A549 (cell line): ENCODE results near the gene CLEC1A. TPM values are rescaled to one million over a fixed set of nuclear protein-coding genes. Genes with fewer than 3 reads are reported as not detected.

Experiments
- ATAC-seq, 2 experiments: fragments of 200-7000 bp in 1 of 2; fragments of >200 bp in 1 of 2; cut with Nextera tagmentation in 1 of 2; cut with Tn5 transposase in 1 of 2; 3 replicates each; pipeline versions ENCODE4 v1.8.0 to v1.9.1; 2018 to 2020; ENCODE audit warnings: mild to moderate bottlenecking in 1 of 2, moderate library complexity in 1 of 2
- CTCF ChIA-PET: fragments of 300-600 bp; sonication (Branson Sonifier 250); formaldehyde crosslinking; extraction: SDS; loops from one replicate; lab custom pipeline; 2021; ENCODE audit warnings: antibody characterized with exemption, inconsistent platforms; lab: Yijun Ruan, JAX
- POLR2A ChIA-PET: fragments of 350-600 bp; formaldehyde crosslinking; extraction: SDS; loops from one replicate; lab custom pipeline; 2021; ENCODE audit warnings: antibody characterized with exemption, inconsistent platforms; lab: Yijun Ruan, JAX
- DNase-seq, 2 experiments: peaks; one replicate each; pipeline versions ENCODE4 v3.0.0 to v3.0.0-alpha.2; 2011 to 2016; ENCODE audit warnings: low read depth in 1 of 2, low spot score in 1 of 2
- FAIRE-seq: peaks from 2 replicates; lab custom pipeline; 2011; peaks lifted over from hg19 to GRCh38; lab: Jason Lieb, UNC
- H3K27ac ChIP-seq, 2 experiments: fragments of >200 bp; sonication (Bioruptor Twin); formaldehyde crosslinking; 3 replicates each; pipeline ENCODE4 v1.5.1; 2016 to 2017
- H3K4me1 ChIP-seq: fragments of >200 bp; sonication (Bioruptor Twin); formaldehyde crosslinking; 3 replicates; pipeline ENCODE4 v1.6.1; 2016
- H3K4me2 ChIP-seq: fragments of >200 bp; sonication (Bioruptor Twin); formaldehyde crosslinking; 3 replicates; pipeline ENCODE4 v1.6.1; 2016
- H3K4me3 ChIP-seq: fragments of >200 bp; sonication (Bioruptor Twin); formaldehyde crosslinking; 3 replicates; pipeline ENCODE4 v1.5.1; 2016
- H3K9me3 ChIP-seq: fragments of >200 bp; sonication (Bioruptor Twin); formaldehyde crosslinking; 3 replicates; pipeline ENCODE4 v1.6.1; 2016
- ATOH8 ChIP-seq: fragments of 250-450 bp; sonication (Bioruptor Pico); IDR thresholded peaks from 2 replicates; pipeline ENCODE4 v1.5.0; 2020; ENCODE audit warnings: low read depth, mild to moderate bottlenecking, moderate library complexity
- BHLHE40 ChIP-seq: IDR thresholded peaks from 2 replicates; pipeline ENCODE4 v1.6.1; 2012; ENCODE audit warnings: low read depth, low read length, inconsistent platforms
- CHD2 ChIP-seq: fragments of 150-350 bp; IDR thresholded peaks from 2 replicates; pipeline ENCODE4 v1.6.1; 2014; ENCODE audit warnings: low read length; ENCODE audit not compliant: partially characterized antibody
- ELK1 ChIP-seq: fragments of 150-350 bp; IDR thresholded peaks from 2 replicates; pipeline ENCODE4 v1.6.1; 2014; ENCODE audit warnings: low read depth, mild to moderate bottlenecking, low read length
- EP300 ChIP-seq, 2 experiments: fragments of >200 bp; sonication (Bioruptor Twin); formaldehyde crosslinking; IDR thresholded peaks; 2 replicates in 1 of 2; 3 replicates in 1 of 2; pipeline ENCODE4 v1.6.1; 2016 to 2017
- ESRRA ChIP-seq: fragments of 150-350 bp; IDR thresholded peaks from 2 replicates; pipeline ENCODE4 v1.6.1; 2014; ENCODE audit warnings: mild to moderate bottlenecking, low read length, borderline replicate concordance
- FOSL2 ChIP-seq, 2 experiments: fragments of 450-650 bp in 1 of 2; fragments of >200 bp in 1 of 2; sonication (Bioruptor Twin) in 1 of 2; formaldehyde crosslinking; IDR thresholded peaks; 2 replicates each; pipeline versions ENCODE4 v1.5.0 to v1.6.1; 2016 to 2020; ENCODE audit warnings: mild to moderate bottlenecking in 1 of 2, moderate library complexity in 1 of 2
- GATA3 ChIP-seq: IDR thresholded peaks from 2 replicates; pipeline ENCODE4 v1.6.1; 2012; ENCODE audit warnings: borderline replicate concordance
- HDAC2 ChIP-seq: fragments of 200-600 bp; sonication (generic); IDR thresholded peaks from 2 replicates; pipeline ENCODE4 v1.6.1; 2016
- HES2 ChIP-seq: fragments of >200 bp; sonication (Bioruptor Twin); formaldehyde crosslinking; IDR thresholded peaks from 2 replicates; pipeline ENCODE4 v1.6.1; 2016
- JUN ChIP-seq, 2 experiments: fragments of >200 bp; sonication (Bioruptor Twin); formaldehyde crosslinking; IDR thresholded peaks; 2 replicates in 1 of 2; 3 replicates in 1 of 2; pipeline ENCODE4 v1.6.1; 2016 to 2017
- MAFK ChIP-seq: fragments of 450-650 bp; IDR thresholded peaks from 2 replicates; pipeline ENCODE4 v1.6.1; 2014; ENCODE audit not compliant: partially characterized antibody
- MAX ChIP-seq: IDR thresholded peaks from 2 replicates; pipeline ENCODE4 v1.6.1; 2012
- PHF8 ChIP-seq: fragments of 200-600 bp; sonication (generic); IDR thresholded peaks from 2 replicates; pipeline ENCODE4 v1.6.1; 2016; ENCODE audit warnings: low read depth, mild to moderate bottlenecking, antibody characterized with exemption, moderate library complexity, borderline replicate concordance
- POLR2AphosphoS2 ChIP-seq: conservative IDR thresholded peaks from 2 replicates; pipeline ENCODE4 v1.6.1; 2012; ENCODE audit warnings: low read length, improper control_type of control experiment, inconsistent platforms
- RAD21 ChIP-seq, 2 experiments: fragments of >200 bp in 1 of 2; sonication (Bioruptor Twin) in 1 of 2; formaldehyde crosslinking in 1 of 2; IDR thresholded peaks in 1 of 2; conservative IDR thresholded peaks in 1 of 2; 2 replicates in 1 of 2; 3 replicates in 1 of 2; pipeline ENCODE4 v1.6.1; 2012 to 2018; ENCODE audit warnings: inconsistent platforms in 1 of 2
- SMC3 ChIP-seq: fragments of >200 bp; sonication (Bioruptor Twin); formaldehyde crosslinking; IDR thresholded peaks from 3 replicates; pipeline ENCODE4 v1.6.1; 2018; ENCODE audit warnings: inconsistent platforms
- TFCP2L1 ChIP-seq: fragments of 250-450 bp; sonication (Bioruptor Pico); IDR thresholded peaks from 2 replicates; pipeline ENCODE4 v1.5.0; 2021; ENCODE audit warnings: mild to moderate bottlenecking
- TP53 ChIP-seq: fragments of 250-450 bp; sonication (Bioruptor Pico); IDR thresholded peaks from 2 replicates; pipeline ENCODE4 v1.5.0; 2021; ENCODE audit warnings: mild to moderate bottlenecking, moderate library complexity
- USF2 ChIP-seq: fragments of 450-650 bp; IDR thresholded peaks from 2 replicates; pipeline ENCODE4 v1.6.1; 2014; ENCODE audit warnings: antibody characterized with exemption
- ZNF302 ChIP-seq: fragments of 250-450 bp; sonication (Bioruptor Pico); IDR thresholded peaks from 2 replicates; pipeline ENCODE4 v1.9.0; 2021; ENCODE audit warnings: inconsistent platforms, mild to moderate bottlenecking, moderate library complexity
- WGBS: methylation state at CpG from one replicate; pipeline ENCODE4 v1.1.6; 2017; ENCODE audit errors: missing lambda C conversion rate; 5-methylcytosine and 5-hydroxymethylcytosine counted together
- polyA plus RNA-seq, 4 experiments: library from polyadenylated mRNA; depleted of rRNA in 3 of 4; stranded (reverse); fragments of >200 nt; fragmentation: RNase III in 1 of 4; extraction: RNeasy Plus Mini Kit Qiagen cat#74134 plus additional on column Dnase treatment in 1 of 4; gene quantifications; 2 replicates in 3 of 4; 3 replicates in 1 of 4; pipeline ENCODE4 v1.2.3, GENCODE V29; 2011 to 2017

The CLEC1A gene
- polyA plus RNA-seq, 2 of the 4 experiments (the other 2 are of a cell fraction): 0.06 TPM; not detected in 1

GRCh38 chr12:10113075-10113474 is 14.3 kb upstream of the CLEC1A start:
- ChIA-PET CTCF (no interaction called here), POLR2A (no interaction called here)
- peak overlapping the region; percentile 43 for H3K4me2 ChIP-seq

GRCh38 chr12:10111451-10111850 is 12.7 kb upstream of the CLEC1A start:
- TF ChIP-seq ZNF302 (CRISPR knock-in tag) (no peak), ESRRA (no peak), MAX (no peak), GATA3 (no peak), BHLHE40 (no peak), ATOH8 (CRISPR knock-in tag) (no peak)
- peaks cover 15% of the 10 kb centered on the region for H3K4me1 ChIP-seq
- CTCF ChIA-PET: interaction anchor here (1.3 kb wide), 1 partner anchor 42 kb away, joined by 4 read pairs; no protein-coding TSS in a partner anchor
- no peak overlapping the region for H3K4me2 ChIP-seq
- no peak for FAIRE-seq
- no peak overlapping the region for H3K4me3 ChIP-seq
- no peaks in the 10 kb centered on the region for H3K9me3 ChIP-seq
- no peak overlapping the region for H3K27ac ChIP-seq
- no peak for ATAC-seq
- POLR2A ChIA-PET: no interaction called here
- WGBS: 82% methylated on average over 38 of the region's 38 CpGs
- DNase-seq: no peak

More at GRCh38 chr12:10113075-10113474, 14.3 kb upstream of the CLEC1A start:
- Histone ChIP-seq H3K9me3 (no peaks in the 10 kb centered on the region), H3K4me1 (peaks cover 15% of the 10 kb centered on the region), H3K4me3 (no peak overlapping the region), H3K27ac (no peak overlapping the region; a peak in 2 of 6 replicates)
- FAIRE-seq (no peak), DNase-seq (no peak), ATAC-seq (no peak)
- 37% methylated on average over 1 of the region's 1 CpG for WGBS
- TF ChIP-seq HES2 (no peak), MAFK (no peak), TFCP2L1 (no peak), ELK1 (no peak), RAD21 (conservative IDR thresholded peaks at IDR 0.05 in 1 of 2, IDR thresholded peaks at IDR 0.05 in 1 of 2) (no peak), CHD2 (no peak), ATOH8 (CRISPR knock-in tag) (no peak), SMC3 (no peak), ZNF302 (CRISPR knock-in tag) (no peak), USF2 (no peak), ESRRA (no peak), PHF8 (no peak), EP300 (IDR thresholded peaks at IDR 0.05) (no peak)

GRCh38 chr12:10110256-10110844 is 11.6 kb upstream of the CLEC1A start:
- H3K27ac ChIP-seq: no peak overlapping the region
- FAIRE-seq (no peak), DNase-seq (no peak), ATAC-seq (no peak)
- no peak overlapping the region for H3K4me3 ChIP-seq
- H3K4me1 ChIP-seq: peaks cover 15% of the 10 kb centered on the region
- 47% methylated on average over 2 of the region's 2 CpGs for WGBS
- H3K4me2 ChIP-seq: no peak overlapping the region
- TF ChIP-seq TP53 (CRISPR knock-in tag) (no peak), TFCP2L1 (no peak), USF2 (no peak), FOSL2 (IDR thresholded peaks at IDR 0.05) (no peak), FOSL2 (CRISPR knock-in tag; IDR thresholded peaks at IDR 0.05) (no peak), JUN (IDR thresholded peaks at IDR 0.05) (no peak), POLR2AphosphoS2 (no peak), PHF8 (no peak), HDAC2 (no peak)
- no peaks in the 10 kb centered on the region for H3K9me3 ChIP-seq
- ChIA-PET CTCF (no interaction called here), POLR2A (no interaction called here)
